Osteoblast (primary cell): ENCODE results near the gene TDRD15. TPM values are rescaled to one million over a fixed set of nuclear protein-coding genes. Genes with fewer than 3 reads are reported as not detected.

ENCODE experiments used
- DNase-seq: peaks from one replicate; pipeline ENCODE4 v3.0.0; 2011; ENCODE audit warnings: low spot score, mixed read lengths; ENCODE audit not compliant: insufficient read length; ENCODE audit errors: missing footprints
- H2AFZ ChIP-seq: 2 replicates; pipeline ENCODE4 v1.6.0; 2011; ENCODE audit warnings: mild to moderate bottlenecking, low read length
- H3K27ac ChIP-seq: 2 replicates; pipeline ENCODE4 v1.5.1; 2011; ENCODE audit warnings: mild to moderate bottlenecking, low read depth, low read length, moderate library complexity
- H3K27me3 ChIP-seq: 2 replicates; pipeline ENCODE4 v1.6.0; 2012; ENCODE audit warnings: mild to moderate bottlenecking, control low read depth, inconsistent platforms, low read length, moderate library complexity; ENCODE audit not compliant: insufficient read depth
- H3K36me3 ChIP-seq: 2 replicates; pipeline ENCODE4 v1.5.1; 2011; ENCODE audit warnings: mild to moderate bottlenecking, low read length, control low read depth, moderate library complexity; ENCODE audit not compliant: insufficient read depth
- H3K4me1 ChIP-seq: 2 replicates; pipeline ENCODE4 v1.5.1; 2011; ENCODE audit warnings: mild to moderate bottlenecking, low read length, control low read depth, moderate library complexity; ENCODE audit not compliant: insufficient read depth
- H3K4me2 ChIP-seq: 2 replicates; pipeline ENCODE4 v1.6.0; 2011; ENCODE audit warnings: mild to moderate bottlenecking, low read length; ENCODE audit not compliant: insufficient read depth
- H3K4me3 ChIP-seq: fragments of 200-600 bp; sonication (generic); 3 replicates; pipeline ENCODE4 v1.5.1; 2012; ENCODE audit warnings: mild to moderate bottlenecking, low read length, inconsistent platforms; ENCODE audit not compliant: insufficient read depth
- H3K79me2 ChIP-seq: 2 replicates; pipeline ENCODE4 v1.6.0; 2012; ENCODE audit warnings: mild to moderate bottlenecking, low read length, control low read depth, inconsistent platforms; ENCODE audit not compliant: insufficient read depth
- H3K9me3 ChIP-seq: 2 replicates; pipeline ENCODE4 v1.5.1; 2011; ENCODE audit warnings: low read depth, low read length, control low read depth
- H4K20me1 ChIP-seq: 2 replicates; pipeline ENCODE4 v1.6.0; 2012; ENCODE audit warnings: mild to moderate bottlenecking, low read length, control low read depth; ENCODE audit not compliant: insufficient read depth
- CTCF ChIP-seq: IDR thresholded peaks from 2 replicates; pipeline ENCODE4 v1.5.1; 2011; ENCODE audit warnings: mild to moderate bottlenecking, low read depth, low read length, moderate library complexity; ENCODE audit errors: extremely low read depth
- total RNA-seq: library from RNA; depleted of rRNA; stranded (reverse); fragments of >200 nt; gene quantifications from 2 replicates; pipeline ENCODE4 v1.2.3, GENCODE V29; 2012

Gene TDRD15
- total RNA-seq, 1 donor, result not detected

- H3K27ac ChIP-seq, result no peak overlapping the region
- TF ChIP-seq CTCF, result no peak
- no peak overlapping the region for H3K4me3 ChIP-seq
- no peak overlapping the region for H3K4me2 ChIP-seq
- H3K4me1 ChIP-seq, result no peaks in the 10 kb centered on the region
- H3K27me3 ChIP-seq, result no peaks in the 10 kb centered on the region
- H3K79me2 ChIP-seq, result no peaks in the 10 kb centered on the region
- H4K20me1 ChIP-seq, result no peaks in the 10 kb centered on the region
- no peaks in the 10 kb centered on the region for H3K36me3 ChIP-seq
- no peak overlapping the region for H2AFZ ChIP-seq
- DNase-seq, result no peak
- no peaks in the 10 kb centered on the region for H3K9me3 ChIP-seq
Measured at GRCh38 chr2:21092308-21092869, 31.4 kb upstream of the TDRD15 start.

GRCh38 chr2:21095178-21095577 is 28.6 kb upstream of the TDRD15 start:
- Histone ChIP-seq H3K4me3 (no peak overlapping the region), H3K9me3 (no peaks in the 10 kb centered on the region), H3K27me3 (no peaks in the 10 kb centered on the region), H3K4me2 (no peak overlapping the region), H2AFZ (no peak overlapping the region), H3K36me3 (no peaks in the 10 kb centered on the region), H4K20me1 (no peaks in the 10 kb centered on the region), H3K79me2 (no peaks in the 10 kb centered on the region), H3K27ac (no peak overlapping the region), H3K4me1 (no peaks in the 10 kb centered on the region)
- DNase-seq, result no peak
- TF ChIP-seq CTCF, result no peak

GRCh38 chr2:21095714-21096113 is 28.1 kb upstream of the TDRD15 start:
- Histone ChIP-seq H3K79me2 (no peaks in the 10 kb centered on the region), H3K4me2 (no peak overlapping the region), H3K9me3 (no peaks in the 10 kb centered on the region), H3K27me3 (no peaks in the 10 kb centered on the region), H4K20me1 (no peaks in the 10 kb centered on the region), H3K36me3 (no peaks in the 10 kb centered on the region), H3K4me3 (no peak overlapping the region), H2AFZ (no peak overlapping the region), H3K4me1 (no peaks in the 10 kb centered on the region), H3K27ac (no peak overlapping the region)
- DNase-seq, result no peak
- TF ChIP-seq CTCF, result no peak

GRCh38 chr2:21096458-21096857 is 27.3 kb upstream of the TDRD15 start:
- no peak for DNase-seq
- no peak overlapping the region for H3K4me2 ChIP-seq

More at GRCh38 chr2:21096458-21096857, 27.3 kb upstream of the TDRD15 start:
- Histone ChIP-seq H3K27ac (no peak overlapping the region), H2AFZ (no peak overlapping the region), H3K4me3 (no peak overlapping the region), H3K79me2 (no peaks in the 10 kb centered on the region), H3K36me3 (no peaks in the 10 kb centered on the region), H3K9me3 (no peaks in the 10 kb centered on the region), H4K20me1 (no peaks in the 10 kb centered on the region), H3K4me1 (no peaks in the 10 kb centered on the region), H3K27me3 (no peaks in the 10 kb centered on the region)
- no peak for TF ChIP-seq CTCF
